Transverse colon (tissue), 4 donors: ENCODE measurements around the gene PRKD3. TPM values are rescaled to one million over a fixed set of nuclear protein-coding genes. Genes with fewer than 3 reads are reported as not detected.

ENCODE experiments used
- DNase-seq: peaks from one replicate; pipeline ENCODE4 v3.0.0-alpha.2; 2019
- H3K27ac ChIP-seq, 4 donors: fragments of 200-600 bp; sonication (generic); 2 replicates each; pipeline ENCODE4 v1.5.1; 2016 to 2018; ENCODE audit warnings: inconsistent platforms in 4 of 4
- H3K27me3 ChIP-seq: fragments of 200-600 bp; sonication (generic); 2 replicates; pipeline ENCODE4 v1.5.1; 2017; ENCODE audit warnings: inconsistent platforms
- H3K36me3 ChIP-seq, 4 donors: fragments of 200-600 bp; sonication (generic); 2 replicates each; pipeline ENCODE4 v1.5.1; 2017 to 2019; ENCODE audit warnings: inconsistent platforms in 4 of 4
- H3K4me1 ChIP-seq, 4 donors: fragments of 200-600 bp; sonication (generic); 2 replicates each; pipeline ENCODE4 v1.5.1; 2017 to 2020; ENCODE audit warnings: inconsistent platforms in 4 of 4
- H3K4me3 ChIP-seq, 4 donors: fragments of 200-600 bp; sonication (generic); 1 replicate in 1 of 4; 2 replicates in 3 of 4; pipeline versions ENCODE4 v1.5.1 to v1.6.1; 2017 to 2019; ENCODE audit warnings: inconsistent platforms in 4 of 4
- H3K9me3 ChIP-seq, 2 donors: fragments of 200-600 bp; sonication (generic); 2 replicates each; pipeline ENCODE4 v1.5.1; 2017 to 2019; ENCODE audit warnings: inconsistent platforms in 2 of 2
- CTCF ChIP-seq, 5 experiments: fragments of 200-600 bp in 3 of 5; fragments of 450-650 bp in 2 of 5; sonication (generic) in 3 of 5; IDR thresholded peaks; 1 replicate in 2 of 5; 2 replicates in 3 of 5; pipeline ENCODE4 v1.5.1; 2016 to 2017; ENCODE audit warnings: antibody characterized with exemption in 5 of 5, inconsistent platforms in 3 of 5, mild to moderate bottlenecking in 2 of 5, moderate library complexity in 1 of 5
- EP300 ChIP-seq: sonication (generic); formaldehyde crosslinking; IDR thresholded peaks from one replicate; pipeline ENCODE4 v1.6.1; 2017; ENCODE audit warnings: antibody characterized with exemption, low read depth
- POLR2A ChIP-seq: fragments of 450-650 bp; IDR thresholded peaks from one replicate; pipeline ENCODE4 v1.6.1; 2016; ENCODE audit warnings: antibody characterized with exemption, mild to moderate bottlenecking, moderate library complexity
- POLR2AphosphoS5 ChIP-seq, 3 donors: sonication (generic); formaldehyde crosslinking; IDR thresholded peaks; one replicate each; pipeline ENCODE4 v1.6.1; 2016; ENCODE audit warnings: antibody characterized with exemption in 3 of 3
- WGBS, 2 donors: methylation state at CpG; one replicate each; pipeline ENCODE4 v1.1.5; 2018; ENCODE audit warnings: low coverage in 1 of 2; 5-methylcytosine and 5-hydroxymethylcytosine counted together
- in situ Hi-C, 4 donors: fragments of 200-750 bp; cut with MboI; loops; one replicate each; pipeline versions ENCODE4 v1.15.0 to v1.15.1; 2017; ENCODE audit warnings: low sequenced_read_pairs in 3 of 4, low pct_ligation_motif_present in 1 of 4, low pct_unique_long_range_greater_than_20kb in 1 of 4
- intact Hi-C: fragments of 100-400 bp; cut with DNase I; formaldehyde crosslinking; loops from one replicate; pipeline ENCODE4 v1.15.1; 2023; ENCODE audit warnings: low total_unique reads
- total RNA-seq, 4 donors: library from RNA; depleted of rRNA; stranded (reverse); fragments of >200 nt; gene quantifications; one replicate each; pipeline ENCODE4 v1.1.0, GENCODE V29; 2016

Gene PRKD3
- total RNA-seq, 4 donors from 2014 or later = 2.6 to 83.8 (median 28.6) TPM

DNA sequence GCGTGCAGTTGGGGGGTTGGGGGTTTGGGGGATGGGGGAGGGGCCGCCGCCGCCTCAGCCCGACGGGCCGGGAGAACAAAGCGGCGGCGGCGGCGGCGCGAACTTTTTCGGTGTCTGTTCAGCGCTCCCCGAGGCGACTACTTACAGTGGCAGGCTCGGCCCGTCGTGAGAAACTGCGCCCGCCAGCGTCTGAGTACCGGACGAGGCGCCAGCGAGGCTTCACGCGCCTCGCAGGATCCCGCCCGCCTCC is 172 bp downstream of the PRKD3 start:
- Histone ChIP-seq H3K36me3 (no peaks in the 10 kb centered on the region), H3K4me1 (peaks cover 0 to 51% (median 16%) of the 10 kb centered on the region in 4 donors), H3K27ac (peak overlapping the region; percentile 93 to 96 (median 94)), H3K27me3 (no peaks in the 10 kb centered on the region), H3K4me3 (peak overlapping the region; percentile 82 to 97 (median 95)), H3K9me3 (no peaks in the 10 kb centered on the region)
- TF ChIP-seq POLR2AphosphoS5 (IDR thresholded peaks at IDR 0.05) (peak; percentile 67 to 84 (median 83)), CTCF (IDR thresholded peaks at IDR 0.05) (no peak), POLR2A (peak; percentile 54)
- in situ Hi-C loops = no loop called here
- DNase-seq = peak; percentile 86
- intact Hi-C loops = no loop called here
- WGBS, 2 donors = no CpG with 5 or more reads among the region's 33 CpGs

- in situ Hi-C loops = no loop called here
- H3K27ac ChIP-seq = peak overlapping the region; percentile 93 to 96 (median 94)
- H3K4me1 ChIP-seq = peaks cover 0 to 56% (median 16%) of the 10 kb centered on the region in 4 donors
- peak overlapping the region; percentile 82 to 97 (median 95) for H3K4me3 ChIP-seq
- H3K36me3 ChIP-seq = no peaks in the 10 kb centered on the region
- intact Hi-C loops = no loop called here
- TF ChIP-seq POLR2A (no peak), CTCF (IDR thresholded peaks at IDR 0.05) (no peak), POLR2AphosphoS5 (IDR thresholded peaks at IDR 0.05) (peak in 1 of 3 donors; percentile 27), EP300 (no peak)
- WGBS, 2 donors = 0 to 2% methylated on average over 15 to 37 of the region's 61 CpGs
- H3K27me3 ChIP-seq = no peaks in the 10 kb centered on the region
- DNase-seq = peak; percentile 47
- H3K9me3 ChIP-seq = no peaks in the 10 kb centered on the region
These were observed 675 bp downstream of the PRKD3 start for GRCh38 chr2:37323781-37324535.

DNA sequence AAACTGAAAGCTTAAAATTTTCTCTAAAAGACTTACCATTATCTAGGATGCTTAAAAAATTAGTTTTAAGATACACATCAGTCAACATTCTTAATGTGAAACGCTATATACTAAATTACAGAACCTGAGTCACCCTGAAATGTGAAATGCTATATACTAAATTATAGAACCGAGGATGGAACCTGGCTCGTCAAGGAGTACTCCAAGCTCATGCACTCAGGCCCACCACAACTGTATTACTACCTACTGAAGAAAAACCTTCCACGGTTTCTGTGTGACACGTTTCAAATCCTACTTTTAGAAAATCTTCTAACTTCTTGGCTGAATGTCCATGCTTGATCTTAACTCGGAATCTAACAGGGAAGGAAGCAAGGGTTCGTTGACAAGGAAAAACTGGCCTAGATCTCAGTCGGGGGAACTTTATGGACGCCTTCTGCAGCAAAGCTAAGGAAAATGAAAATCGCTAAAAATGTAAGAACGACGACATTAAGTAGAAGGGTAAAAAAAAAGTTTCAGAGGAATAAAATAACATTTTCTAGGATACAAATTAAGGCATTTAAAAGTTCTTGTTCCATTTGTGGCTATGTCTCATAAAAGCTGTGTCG is 1.4 kb downstream of the PRKD3 start:
- WGBS, 2 donors = 9 to 33% methylated on average over 13 of the region's 13 CpGs
- intact Hi-C loops = no loop called here
- TF ChIP-seq EP300 = no peak
- no peak for TF ChIP-seq POLR2AphosphoS5 (IDR thresholded peaks at IDR 0.05)
- no peak for TF ChIP-seq POLR2A
- no peak for TF ChIP-seq CTCF (IDR thresholded peaks at IDR 0.05)

GRCh38 chr2:37322368-37322767 is 2.3 kb downstream of the PRKD3 start:
- intact Hi-C loops (no loop called here), in situ Hi-C loops (no loop called here)
- Histone ChIP-seq H3K36me3 (no peaks in the 10 kb centered on the region), H3K27ac (peak overlapping the region in 3 of 4 donors; percentile 93 to 96 (median 94)), H3K9me3 (no peaks in the 10 kb centered on the region), H3K27me3 (no peaks in the 10 kb centered on the region), H3K4me3 (peak overlapping the region in 2 of 4 donors; percentile 96 to 97), H3K4me1 (peaks cover 0 to 71% (median 19%) of the 10 kb centered on the region in 4 donors)
- TF ChIP-seq CTCF (IDR thresholded peaks at IDR 0.05) = no peak
- no peak for TF ChIP-seq EP300
- no peak for TF ChIP-seq POLR2AphosphoS5 (IDR thresholded peaks at IDR 0.05)
- no peak for TF ChIP-seq POLR2A
- no peak for DNase-seq

More for the DNA sequence above, 1.4 kb downstream of the PRKD3 start:
- Histone ChIP-seq H3K4me1 (peaks cover 0 to 62% (median 16%) of the 10 kb centered on the region in 4 donors), H3K9me3 (no peaks in the 10 kb centered on the region), H3K36me3 (no peaks in the 10 kb centered on the region), H3K27ac (peak overlapping the region; percentile 93 to 96 (median 94)), H3K27me3 (no peaks in the 10 kb centered on the region), H3K4me3 (peak overlapping the region; percentile 82 to 97 (median 95))
- in situ Hi-C loops = no loop called here
- DNase-seq = no peak
